IMR-90 (cell line): Measurements from ENCODE around the gene KY. TPM values are rescaled to one million over a fixed set of nuclear protein-coding genes. Genes with fewer than 3 reads are reported as not detected.

Experiments used
- ATAC-seq: fragments of 200-7000 bp; cut with Tn5 transposase; 2 replicates; pipeline ENCODE4 v1.9.1; 2020; ENCODE audit warnings: low read depth, mild to moderate bottlenecking, moderate library complexity
- BruUV-seq: library from RNA; stranded (reverse); fragments of 400-500 nt; replicated peaks from 2 replicates; lab custom pipeline; 2021; lab: Mats Ljungman, UMichigan
- CTCF ChIA-PET: fragments of 300-600 bp; formaldehyde crosslinking; extraction: SDS; loops from one replicate; lab custom pipeline; 2021; ENCODE audit warnings: antibody characterized with exemption; lab: Yijun Ruan, JAX
- POLR2A ChIA-PET: fragments of 300-600 bp; sonication (Branson Sonifier 250); formaldehyde crosslinking; loops from one replicate; lab custom pipeline; 2022; ENCODE audit warnings: antibody characterized with exemption; ENCODE audit not compliant: unreplicated experiment; lab: Charles Lee
- DNase-seq: peaks from one replicate; pipeline ENCODE4 v3.0.0; 2013
- H2AFZ ChIP-seq: replicated peaks from 2 replicates; pipeline ENCODE3; 2013; ENCODE audit warnings: low read length, mild to moderate bottlenecking; ENCODE audit not compliant: poor library complexity
- H2AK5ac ChIP-seq: 2 replicates; pipeline ENCODE4 v1.6.1; 2013; ENCODE audit warnings: low read depth, low read length, inconsistent platforms
- H2AK9ac ChIP-seq: replicated peaks from 2 replicates; pipeline ENCODE3; 2013; ENCODE audit warnings: mild to moderate bottlenecking, low read depth, low read length, moderate library complexity; ENCODE audit not compliant: poor library complexity
- H2BK120ac ChIP-seq: 2 replicates; pipeline ENCODE4 v1.6.1; 2013; ENCODE audit warnings: low read depth, low read length, inconsistent platforms
- H2BK15ac ChIP-seq: 3 replicates; pipeline ENCODE4 v1.6.1; 2013; ENCODE audit warnings: low read depth, low read length, inconsistent platforms
- H2BK20ac ChIP-seq: 2 replicates; pipeline ENCODE4 v1.6.1; 2013; ENCODE audit warnings: low read depth, mild to moderate bottlenecking, inconsistent platforms, low read length, moderate library complexity
- H2BK5ac ChIP-seq: 2 replicates; pipeline ENCODE4 v1.6.1; 2013; ENCODE audit warnings: mild to moderate bottlenecking, low read depth, low read length, inconsistent platforms; ENCODE audit not compliant: poor library complexity, severe bottlenecking
- H3K14ac ChIP-seq: replicated peaks from 2 replicates; pipeline ENCODE4 v1.6.1; 2013; ENCODE audit warnings: low read depth, low read length, inconsistent platforms
- H3K18ac ChIP-seq: 2 replicates; pipeline ENCODE4 v1.6.1; 2013; ENCODE audit warnings: low read depth, low read length, control low read depth
- H3K23ac ChIP-seq: 2 replicates; pipeline ENCODE4 v1.6.1; 2013; ENCODE audit warnings: low read depth, low read length, inconsistent platforms
- H3K27ac ChIP-seq: 2 replicates; pipeline ENCODE4 v1.5.1; 2013; ENCODE audit warnings: mild to moderate bottlenecking, control low read depth, low read length; ENCODE audit not compliant: insufficient read depth
- H3K27me3 ChIP-seq: 2 replicates; pipeline ENCODE4 v1.6.1; 2013; ENCODE audit warnings: low read length; ENCODE audit not compliant: control insufficient read depth, insufficient read depth
- H3K36me3 ChIP-seq: 2 replicates; pipeline ENCODE4 v1.6.1; 2013; ENCODE audit warnings: low read length, mixed read lengths; ENCODE audit not compliant: control insufficient read depth, insufficient read depth
- H3K4ac ChIP-seq: 2 replicates; pipeline ENCODE4 v1.6.1; 2013; ENCODE audit warnings: low read depth, low read length, inconsistent platforms
- H3K4me1 ChIP-seq: 2 replicates; pipeline ENCODE4 v1.6.1; 2013; ENCODE audit warnings: low read length, mixed read lengths; ENCODE audit not compliant: control insufficient read depth, insufficient read depth
- H3K4me2 ChIP-seq: 2 replicates; pipeline ENCODE4 v1.6.1; 2013; ENCODE audit warnings: low read depth, mild to moderate bottlenecking, control low read depth, low read length, moderate library complexity
- H3K4me3 ChIP-seq: 2 replicates; pipeline ENCODE4 v1.5.1; 2013; ENCODE audit warnings: low read depth, mild to moderate bottlenecking, control low read depth, low read length, moderate library complexity; ENCODE audit not compliant: insufficient read depth
- H3K56ac ChIP-seq: 2 replicates; pipeline ENCODE4 v1.6.1; 2013; ENCODE audit warnings: low read length, inconsistent platforms; ENCODE audit not compliant: insufficient read depth; ENCODE audit errors: extremely low read depth
- H3K79me1 ChIP-seq, 2 experiments: 2 replicates each; pipeline ENCODE4 v1.6.1; 2013; ENCODE audit warnings: low read length in 2 of 2, inconsistent platforms in 1 of 2, low read depth in 1 of 2
- H3K9ac ChIP-seq: 2 replicates; pipeline ENCODE4 v1.6.1; 2013; ENCODE audit warnings: low read depth, low read length, control low read depth
- H3K9me1 ChIP-seq: 2 replicates; pipeline ENCODE4 v1.6.1; 2013; ENCODE audit warnings: low read length, inconsistent platforms; ENCODE audit not compliant: insufficient read depth
- H3K9me3 ChIP-seq: 2 replicates; pipeline ENCODE4 v1.6.1; 2013; ENCODE audit warnings: low read length; ENCODE audit not compliant: control insufficient read depth, insufficient read depth
- H4K20me1 ChIP-seq: 2 replicates; pipeline ENCODE4 v1.6.1; 2013; ENCODE audit warnings: low read length, inconsistent platforms; ENCODE audit not compliant: insufficient read depth
- H4K5ac ChIP-seq: 2 replicates; pipeline ENCODE4 v1.6.1; 2013; ENCODE audit warnings: mild to moderate bottlenecking, low read depth, low read length, control low read depth
- H4K8ac ChIP-seq, 2 experiments: 2 replicates each; pipeline ENCODE4 v1.6.1; 2013; ENCODE audit warnings: low read depth in 2 of 2, low read length in 2 of 2, control low read depth in 1 of 2, inconsistent platforms in 1 of 2
- H4K91ac ChIP-seq: 2 replicates; pipeline ENCODE4 v1.6.1; 2013; ENCODE audit warnings: low read depth, low read length, inconsistent platforms; ENCODE audit not compliant: insufficient read depth
- BHLHE40 ChIP-seq: fragments of 150-350 bp; IDR thresholded peaks from 2 replicates; pipeline ENCODE4 v1.6.1; 2016; ENCODE audit warnings: mild to moderate bottlenecking, low read depth, low read length
- CHD1 ChIP-seq: IDR thresholded peaks from 2 replicates; pipeline ENCODE4 v1.6.1; 2012; ENCODE audit warnings: low read depth, low read length, improper control_type of control experiment
- CTCF ChIP-seq: conservative IDR thresholded peaks from 2 replicates; pipeline ENCODE4 v1.5.1; 2012; ENCODE audit warnings: mild to moderate bottlenecking, low read depth, low read length, improper control_type of control experiment
- ELK1 ChIP-seq: fragments of 150-350 bp; IDR thresholded peaks from 2 replicates; pipeline ENCODE4 v1.6.1; 2016; ENCODE audit warnings: low read depth, mild to moderate bottlenecking, low read length, moderate library complexity, borderline replicate concordance
- MAFK ChIP-seq: IDR thresholded peaks from 2 replicates; pipeline ENCODE4 v1.6.1; 2012; ENCODE audit warnings: low read depth, low read length, improper control_type of control experiment
- MAZ ChIP-seq: IDR thresholded peaks from 2 replicates; pipeline ENCODE4 v1.6.1; 2012; ENCODE audit warnings: low read depth, mild to moderate bottlenecking, low read length, improper control_type of control experiment, moderate library complexity, borderline replicate concordance
- MXI1 ChIP-seq: IDR thresholded peaks from 2 replicates; pipeline ENCODE4 v1.6.1; 2012; ENCODE audit warnings: low read depth, mild to moderate bottlenecking, low read length, moderate library complexity, borderline replicate concordance
- NFE2L2 ChIP-seq: fragments of 150-350 bp; IDR thresholded peaks from 2 replicates; pipeline ENCODE4 v1.6.1; 2016; ENCODE audit warnings: low read depth, mild to moderate bottlenecking, low read length
- RAD21 ChIP-seq: IDR thresholded peaks from 2 replicates; pipeline ENCODE4 v1.6.1; 2012; ENCODE audit warnings: low read length, improper control_type of control experiment
- RCOR1 ChIP-seq: IDR thresholded peaks from 2 replicates; pipeline ENCODE4 v1.6.1; 2012; ENCODE audit warnings: mild to moderate bottlenecking, low read length, improper control_type of control experiment; ENCODE audit not compliant: insufficient replicate concordance
- RFX5 ChIP-seq: IDR thresholded peaks from 2 replicates; pipeline ENCODE4 v1.8.0; 2012; ENCODE audit warnings: low read depth, mild to moderate bottlenecking, low read length, moderate library complexity
- SMC3 ChIP-seq: fragments of 150-350 bp; IDR thresholded peaks from 2 replicates; pipeline ENCODE4 v1.6.1; 2016; ENCODE audit warnings: low read depth, mild to moderate bottlenecking, antibody characterized with exemption, low read length, moderate library complexity
- USF2 ChIP-seq: fragments of 150-350 bp; IDR thresholded peaks from 2 replicates; pipeline ENCODE4 v1.6.1; 2017; ENCODE audit warnings: mild to moderate bottlenecking, antibody characterized with exemption, low read length, low read depth
- WGBS, 2 experiments: methylation state at CpG; one replicate each; pipeline versions ENCODE4 v1.1.5 to v1.1.7; 2013; ENCODE audit warnings: missing lambda C conversion rate in 2 of 2; ENCODE audit not compliant: insufficient read length in 1 of 2; ENCODE audit errors: extremely low coverage in 2 of 2; 5-methylcytosine and 5-hydroxymethylcytosine counted together
- dilution Hi-C: fragments of 300-500 bp; cut with HindIII; formaldehyde crosslinking; loops from one replicate; pipeline ENCODE4 v1.14.3; 2018; ENCODE audit warnings: low sequenced_read_pairs; ENCODE audit not compliant: unreplicated experiment
- in situ Hi-C: fragments of 300-500 bp; cut with MboI; formaldehyde crosslinking; loops from 3 replicates; pipeline ENCODE4 v1.14.3; 2019; ENCODE audit warnings: low sequenced_read_pairs, inconsistent platforms, mixed read lengths
- intact Hi-C: fragments of 100-400 bp; cut with micrococcal nuclease; formaldehyde crosslinking; loops from 2 replicates; pipeline ENCODE4 v1.10.0; 2022
- polyA plus RNA-seq, 3 experiments: library from polyadenylated mRNA; depleted of rRNA; stranded (reverse); fragments of >200 nt; gene quantifications; 2 replicates each; pipeline ENCODE4 v1.2.3, GENCODE V29; 2012; ENCODE audit warnings: low replicate concordance in 1 of 3
- total RNA-seq: library from RNA; depleted of rRNA; stranded (reverse); fragments of >200 nt; gene quantifications from 2 replicates; pipeline ENCODE4 v1.2.3, GENCODE V29; 2012

Gene KY
- total and polyA plus RNA-seq, 2 of the 4 experiments (the other 2 are of a cell fraction), result under 0.01 to 0.09 TPM

GRCh38 chr3:134607054-134608022 is 43.5 kb downstream of the KY start:
- Histone ChIP-seq H2BK120ac (no peak overlapping the region), H3K79me1 (no peaks in the 10 kb centered on the region), H3K27me3 (peaks cover 48% of the 10 kb centered on the region; the same call in 1 of the 2 replicates), H3K9me3 (no peaks in the 10 kb centered on the region), H2BK5ac (no peak overlapping the region), H2AK9ac (no peak overlapping the region), H2BK20ac (no peak overlapping the region), H3K4ac (no peak overlapping the region), H4K91ac (no peak overlapping the region), H3K9ac (no peak overlapping the region), H3K4me2 (no peak overlapping the region), H4K5ac (no peak overlapping the region), H4K20me1 (no peaks in the 10 kb centered on the region), H3K18ac (no peak overlapping the region; the same call in 1 of the 2 replicates), H3K4me3 (no peak overlapping the region), H3K27ac (no peak overlapping the region), H4K8ac (no peak overlapping the region), H2AFZ (no peak overlapping the region), H2AK5ac (no peak overlapping the region), H3K14ac (no peak overlapping the region), H3K23ac (no peak overlapping the region), H3K4me1 (no peaks in the 10 kb centered on the region; the same call in 1 of the 2 replicates), H3K36me3 (no peaks in the 10 kb centered on the region), H2BK15ac (no peak overlapping the region), H3K56ac (no peak overlapping the region), H3K9me1 (no peaks in the 10 kb centered on the region)
- 46% methylated on average over 4 of the region's 13 CpGs; no CpG with 5 or more reads in 1 of the 2 experiments for WGBS, 2 experiments
- ATAC-seq (no peak), DNase-seq (peak; percentile 25)
- no TSS peak for BruUV-seq
- in situ Hi-C loops, result loop anchor here (10.0 kb wide), 1 partner anchor 1287 kb away; no protein-coding TSS in a partner anchor
- intact Hi-C loops, result no loop called here
- CTCF ChIA-PET, result interaction anchor here (0.7 kb wide), 1 partner anchor 14 kb away, joined by 3 read pairs; no protein-coding TSS in a partner anchor
- POLR2A ChIA-PET, result no interaction called here
- dilution Hi-C loops, result no loop called here
- TF ChIP-seq RFX5, result no peak
- no peak for TF ChIP-seq ELK1
- TF ChIP-seq CTCF, result no peak
- no peak for TF ChIP-seq MAZ
- no peak for TF ChIP-seq SMC3
- TF ChIP-seq RCOR1, result no peak
- no peak for TF ChIP-seq USF2
- no peak for TF ChIP-seq MAFK
- no peak for TF ChIP-seq BHLHE40
- no peak for TF ChIP-seq MXI1
- no peak for TF ChIP-seq NFE2L2
- no peak for TF ChIP-seq CHD1
- TF ChIP-seq RAD21, result no peak
